GM12878 (cell line): Measurements from ENCODE around the gene GARRE1. TPM values are rescaled to one million over a fixed set of nuclear protein-coding genes. Genes with fewer than 3 reads are reported as not detected.

Source experiments
- ATAC-seq: fragments of 200-7000 bp; cut with Tn5 transposase; 3 replicates; pipeline ENCODE4 v1.9.1; 2020; ENCODE audit warnings: mild to moderate bottlenecking, moderate library complexity
- BruUV-seq: library from RNA; stranded (reverse); fragments of 400-500 nt; replicated peaks from 2 replicates; lab custom pipeline; 2021; lab: Mats Ljungman, UMichigan
- CTCF ChIA-PET: fragments of 300-600 bp; sonication (Branson Sonifier 250); formaldehyde crosslinking; extraction: SDS; loops from one replicate; lab custom pipeline; 2021; ENCODE audit warnings: inconsistent platforms; lab: Yijun Ruan, JAX
- POLR2A ChIA-PET: fragments of 350-600 bp; formaldehyde crosslinking; extraction: SDS; loops from one replicate; lab custom pipeline; 2021; ENCODE audit warnings: inconsistent platforms; lab: Charles Lee
- RAD21 ChIA-PET: fragments of 300-600 bp; sonication (Branson Sonifier 250); formaldehyde crosslinking; loops from one replicate; lab custom pipeline; 2023; ENCODE audit warnings: antibody characterized with exemption; ENCODE audit not compliant: unreplicated experiment; lab: Charles Lee
- SMC1A ChIA-PET: fragments of 300-600 bp; sonication (Branson Sonifier 250); formaldehyde crosslinking; loops from one replicate; lab custom pipeline; 2023; ENCODE audit not compliant: unreplicated experiment, uncharacterized antibody; lab: Charles Lee
- DNase-seq: peaks from one replicate; pipeline ENCODE4 v3.0.0-alpha.2; 2011; ENCODE audit warnings: low read depth, low spot score
- FAIRE-seq: peaks from 3 replicates; lab custom pipeline; 2011; peaks lifted over from hg19 to GRCh38; lab: Jason Lieb, UNC
- H2AFZ ChIP-seq: 2 replicates; pipeline ENCODE4 v1.6.0; 2011; ENCODE audit warnings: low read depth, low read length, control low read depth; ENCODE audit not compliant: control insufficient read depth
- H3K27ac ChIP-seq: 2 replicates; pipeline ENCODE4 v1.5.1; 2011; ENCODE audit warnings: control low read depth; ENCODE audit not compliant: control insufficient read depth, insufficient read depth
- H3K27me3 ChIP-seq, 2 experiments: replicated peaks in 1 of 2; 2 replicates each; pipeline versions ENCODE4 v1.6.0 to v1.6.1; 2011; ENCODE audit warnings: low read length in 1 of 2; ENCODE audit not compliant: control insufficient read depth in 2 of 2, insufficient read depth in 2 of 2
- H3K36me3 ChIP-seq, 2 experiments: 2 replicates each; pipeline ENCODE4 v1.5.1; 2011; ENCODE audit warnings: low read length in 1 of 2; ENCODE audit not compliant: control insufficient read depth in 2 of 2, insufficient read depth in 2 of 2
- H3K4me1 ChIP-seq: 2 replicates; pipeline ENCODE4 v1.6.1; 2011; ENCODE audit warnings: mild to moderate bottlenecking, low read length, moderate library complexity, mixed read lengths; ENCODE audit not compliant: control insufficient read depth, insufficient read depth
- H3K4me2 ChIP-seq: 2 replicates; pipeline ENCODE4 v1.6.0; 2011; ENCODE audit warnings: control low read depth; ENCODE audit not compliant: control insufficient read depth, insufficient read depth
- H3K4me3 ChIP-seq: fragments of 200-600 bp; sonication (generic); 2 replicates; pipeline ENCODE4 v1.5.1; 2016
- H3K79me2 ChIP-seq: 2 replicates; pipeline ENCODE4 v1.6.0; 2011; ENCODE audit warnings: low read length; ENCODE audit not compliant: control insufficient read depth, insufficient read depth
- H3K9ac ChIP-seq: 2 replicates; pipeline ENCODE4 v1.8.0; 2011; ENCODE audit warnings: low read length, control low read depth, mixed read lengths; ENCODE audit not compliant: control insufficient read depth, insufficient read depth
- H3K9me3 ChIP-seq: replicated peaks from 3 replicates; pipeline ENCODE4 v1.5.1; 2011; ENCODE audit warnings: mild to moderate bottlenecking, low read length; ENCODE audit not compliant: control insufficient read depth, insufficient read depth
- H4K20me1 ChIP-seq: 2 replicates; pipeline ENCODE4 v1.6.0; 2011; ENCODE audit not compliant: control insufficient read depth, insufficient read depth
- BRCA1 ChIP-seq: IDR thresholded peaks from 2 replicates; pipeline ENCODE4 v1.6.1; 2011; ENCODE audit warnings: low read depth, low read length, improper control_type of control experiment
- CHD2 ChIP-seq: IDR thresholded peaks from 2 replicates; pipeline ENCODE4 v1.6.1; 2011; ENCODE audit warnings: low read depth, low read length, improper control_type of control experiment, borderline replicate concordance
- CUX1 ChIP-seq: IDR thresholded peaks from 2 replicates; pipeline ENCODE4 v1.6.1; 2012; ENCODE audit warnings: improper control_type of control experiment, low read depth, low read length; ENCODE audit not compliant: insufficient replicate concordance
- GATAD2B ChIP-seq: fragments of 450-650 bp; conservative IDR thresholded peaks from 2 replicates; pipeline ENCODE4 v1.6.1; 2017; ENCODE audit warnings: low read depth, mild to moderate bottlenecking, moderate library complexity
- IKZF1 ChIP-seq: fragments of 450-650 bp; conservative IDR thresholded peaks from 2 replicates; pipeline ENCODE4 v1.6.1; 2017; ENCODE audit warnings: antibody characterized with exemption, mild to moderate bottlenecking
- JUND ChIP-seq: IDR thresholded peaks from 2 replicates; pipeline ENCODE4 v1.6.1; 2012; ENCODE audit warnings: low read depth, mild to moderate bottlenecking, low read length, improper control_type of control experiment, moderate library complexity
- KAT2A ChIP-seq: conservative IDR thresholded peaks from 2 replicates; pipeline ENCODE4 v1.6.1; 2011; ENCODE audit warnings: low read depth, low read length; ENCODE audit not compliant: control insufficient read depth
- KDM1A ChIP-seq: fragments of 200-600 bp; sonication (generic); IDR thresholded peaks from 2 replicates; pipeline ENCODE4 v1.6.1; 2016; ENCODE audit warnings: borderline replicate concordance
- MAX ChIP-seq: IDR thresholded peaks from 2 replicates; pipeline ENCODE4 v1.6.1; 2012; ENCODE audit warnings: low read depth, low read length, improper control_type of control experiment
- NFYB ChIP-seq: IDR thresholded peaks from 2 replicates; pipeline ENCODE4 v1.6.1; 2011; ENCODE audit warnings: low read depth, mild to moderate bottlenecking, low read length, improper control_type of control experiment, moderate library complexity; ENCODE audit not compliant: insufficient read depth
- NR2F1 ChIP-seq: fragments of 450-650 bp; conservative IDR thresholded peaks from 2 replicates; pipeline ENCODE4 v1.6.1; 2017; ENCODE audit warnings: mild to moderate bottlenecking
- PML ChIP-seq: IDR thresholded peaks from 2 replicates; pipeline ENCODE4 v1.6.1; 2012; ENCODE audit warnings: low read length, inconsistent platforms
- POLR2A ChIP-seq: IDR thresholded peaks from 2 replicates; pipeline ENCODE4 v1.6.1; 2011; ENCODE audit warnings: low read depth, mild to moderate bottlenecking, low read length
- POLR2AphosphoS2 ChIP-seq: IDR thresholded peaks from 2 replicates; pipeline ENCODE4 v1.6.1; 2011; ENCODE audit warnings: low read depth, mild to moderate bottlenecking, low read length, improper control_type of control experiment, moderate library complexity
- SMAD5 ChIP-seq: IDR thresholded peaks from 2 replicates; pipeline ENCODE4 v1.6.1; 2016; ENCODE audit warnings: antibody characterized with exemption, low read depth
- SRF ChIP-seq, 2 experiments: IDR thresholded peaks; 2 replicates each; pipeline ENCODE4 v1.6.1; 2011; ENCODE audit warnings: low read depth in 2 of 2, low read length in 2 of 2, mild to moderate bottlenecking in 1 of 2, moderate library complexity in 1 of 2
- ZNF384 ChIP-seq: IDR thresholded peaks from 2 replicates; pipeline ENCODE4 v1.6.1; 2012; ENCODE audit warnings: low read depth, mild to moderate bottlenecking, low read length, improper control_type of control experiment, borderline replicate concordance
- WGBS: methylation state at CpG from one replicate; pipeline ENCODE4 v1.1.6; 2016; ENCODE audit warnings: low lambda C conversion rate; ENCODE audit not compliant: insufficient replicate concordance, insufficient coverage; ENCODE audit errors: missing lambda C conversion rate; 5-methylcytosine and 5-hydroxymethylcytosine counted together
- in situ Hi-C: fragments of 300-500 bp; cut with MboI; formaldehyde crosslinking; loops from 9 replicates; pipeline ENCODE4 v1.14.3; 2018; ENCODE audit warnings: mixed read lengths
- intact Hi-C: fragments of 100-400 bp; cut with micrococcal nuclease; formaldehyde crosslinking; loops from one replicate; pipeline ENCODE4 v1.14.2; 2022; ENCODE audit not compliant: unreplicated experiment
- polyA plus RNA-seq, 11 experiments: library from polyadenylated mRNA; depleted of rRNA in 4 of 11; unstranded in 6 of 11; stranded (reverse) in 5 of 11; fragments of >200 nt; fragmentation: Nextera tagmentation in 4 of 11; fragmentation: Illumina TruSeq in 1 of 11; extraction: Ambion mirVana in 4 of 11; extraction: Trizol in 1 of 11; gene quantifications; 1 replicate in 1 of 11; 2 replicates in 10 of 11; pipeline versions ENCODE4 v1.2.1 to v1.2.3, GENCODE V29; 2011 to 2016; ENCODE audit warnings: inconsistent platforms in 2 of 11, missing spikeins in 2 of 11, low read depth in 1 of 11
- total RNA-seq, 4 experiments: library from RNA; depleted of rRNA in 3 of 4; stranded (reverse); fragments of >200 nt in 3 of 4; fragmentation: Illumina TruSeq in 1 of 4; extraction: Trizol in 1 of 4; gene quantifications; 2 replicates each; pipeline versions ENCODE4 v1.2.1 to v1.2.3, GENCODE V29; 2013 to 2021

GARRE1 gene
- total and polyA plus RNA-seq, 10 of the 15 experiments (the other 5 are each of a cell fraction or from before 2014, with no cell fraction given): 1.1 to 9.4 (median 5.1) TPM

- WGBS: 84% methylated on average over 17 of the region's 18 CpGs
- H2AFZ ChIP-seq: no peak overlapping the region
- no peak overlapping the region for H3K9ac ChIP-seq
- ChIA-PET CTCF (interaction anchor here (0.7 to 4.4 kb wide), 6 partner anchors 8 to 40 kb away, joined by 3 to 20 read pairs (median 6); no protein-coding TSS in a partner anchor), POLR2A (interaction anchor here (0.6 to 1.6 kb wide), 5 partner anchors 8 to 139 kb away, joined by 3 to 10 read pairs (median 5); no protein-coding TSS in a partner anchor), SMC1A (interaction anchor here (0.6 to 2.0 kb wide), 4 partner anchors 14 to 54 kb away, joined by 4 to 8 read pairs (median 4); no protein-coding TSS in a partner anchor), RAD21 (interaction anchor here (0.9 to 1.0 kb wide), 2 partner anchors 45 to 54 kb away, joined by 4 to 5 read pairs; partner anchors contain the start of gene LSM14A)
- no peaks in the 10 kb centered on the region for H3K27me3 ChIP-seq
- H3K4me2 ChIP-seq: peak overlapping the region; percentile 10; the same call in 1 of the 2 replicates
- peak; percentile 86 for FAIRE-seq
- peaks cover 10% of the 10 kb centered on the region for H3K4me1 ChIP-seq
- H4K20me1 ChIP-seq: no peaks in the 10 kb centered on the region
- H3K9me3 ChIP-seq: no peaks in the 10 kb centered on the region
- peak; percentile 67 for DNase-seq
- BruUV-seq: no TSS peak
- peak overlapping the region; percentile 42 for H3K27ac ChIP-seq
- peak; percentile 91 for ATAC-seq
- in situ Hi-C loops (no loop called here), intact Hi-C loops (loop anchor here (5.0 kb wide), 1 partner anchor 46 kb away; the partner anchor contains the start of gene LSM14A)
- no peak overlapping the region for H3K4me3 ChIP-seq
- H3K79me2 ChIP-seq: no peaks in the 10 kb centered on the region
- H3K36me3 ChIP-seq: peaks cover 5 to 46% of the 10 kb centered on the region in 2 experiments
- TF ChIP-seq CUX1 (no peak), SRF (IDR thresholded peaks at IDR 0.05; ENCODE audit: low read depth in 2 of 2, low read length in 2 of 2) (no peak), KDM1A (no peak), MAX (no peak), NR2F1 (peak; percentile 82), ZNF384 (no peak), SMAD5 (no peak), IKZF1 (peak; percentile 63), BRCA1 (no peak), CHD2 (no peak), PML (no peak), POLR2A (no peak), KAT2A (no peak), NFYB (no peak), POLR2AphosphoS2 (no peak), GATAD2B (peak; percentile 22; the same call in 1 of the 2 replicates), JUND (no peak)
Observed at GRCh38 chr19:34217952-34218817, 36.2 kb upstream of the GARRE1 start.
